H7 (cell line): ENCODE results near the gene TBC1D5. TPM values are rescaled to one million over a fixed set of nuclear protein-coding genes. Genes with fewer than 3 reads are reported as not detected.

Experiments used
- DNase-seq: peaks from one replicate; pipeline ENCODE4 v3.0.0; 2012
- H3K27me3 ChIP-seq: 2 replicates; pipeline ENCODE4 v1.6.0; 2011; ENCODE audit warnings: mild to moderate bottlenecking, low read length; ENCODE audit not compliant: control insufficient read depth, insufficient read depth
- H3K36me3 ChIP-seq: replicated peaks from 2 replicates; pipeline ENCODE4 v1.5.1; 2011; ENCODE audit warnings: low read length; ENCODE audit not compliant: control insufficient read depth, insufficient read depth
- H3K4me3 ChIP-seq: 2 replicates; pipeline ENCODE4 v1.5.1; 2011; ENCODE audit warnings: low read depth, mild to moderate bottlenecking, control low read depth, low read length, moderate library complexity; ENCODE audit not compliant: insufficient read depth
- total RNA-seq: library from RNA; depleted of rRNA; stranded (reverse); fragments of >200 nt; shearing (Covaris generic); gene quantifications from 2 replicates; pipeline ENCODE4 v1.2.3, GENCODE V29; 2014

The TBC1D5 gene
- total RNA-seq, 1 experiment from 2014 or later: 26.8 TPM

- H3K4me3 ChIP-seq: no peak overlapping the region
- no peaks in the 10 kb centered on the region for H3K36me3 ChIP-seq
- no peaks in the 10 kb centered on the region for H3K27me3 ChIP-seq
- DNase-seq: no peak
Measured at GRCh38 chr3:17469520-17469919, 272.9 kb downstream of the TBC1D5 start.

GRCh38 chr3:17466028-17466427, 276.4 kb downstream of the TBC1D5 start:
- H3K4me3 ChIP-seq: no peak overlapping the region
- DNase-seq: no peak
- no peaks in the 10 kb centered on the region for H3K27me3 ChIP-seq
- no peaks in the 10 kb centered on the region for H3K36me3 ChIP-seq

GRCh38 chr3:17459470-17459993, 282.9 kb downstream of the TBC1D5 start:
- H3K4me3 ChIP-seq: no peak overlapping the region
- no peaks in the 10 kb centered on the region for H3K36me3 ChIP-seq
- no peak for DNase-seq
- no peaks in the 10 kb centered on the region for H3K27me3 ChIP-seq

GRCh38 chr3:17456650-17457049, 285.8 kb downstream of the TBC1D5 start:
- H3K36me3 ChIP-seq: no peaks in the 10 kb centered on the region
- DNase-seq: no peak
- no peaks in the 10 kb centered on the region for H3K27me3 ChIP-seq
- no peak overlapping the region for H3K4me3 ChIP-seq

- Histone ChIP-seq H3K4me3 (no peak overlapping the region), H3K27me3 (no peaks in the 10 kb centered on the region), H3K36me3 (no peaks in the 10 kb centered on the region)
- no peak for DNase-seq
Measured at GRCh38 chr3:17456046-17456445, 286.4 kb downstream of the TBC1D5 start.

- Histone ChIP-seq H3K27me3 (no peaks in the 10 kb centered on the region), H3K36me3 (no peaks in the 10 kb centered on the region), H3K4me3 (no peak overlapping the region)
- no peak for DNase-seq
Measured at GRCh38 chr3:17444865-17445264, 297.6 kb downstream of the TBC1D5 start.

GRCh38 chr3:17443142-17443541, 299.3 kb downstream of the TBC1D5 start:
- Histone ChIP-seq H3K36me3 (no peaks in the 10 kb centered on the region), H3K4me3 (no peak overlapping the region), H3K27me3 (no peaks in the 10 kb centered on the region)
- DNase-seq: no peak

- no peak for DNase-seq
Measured at GRCh38 chr3:17442332-17443049, 299.9 kb downstream of the TBC1D5 start.

GRCh38 chr3:17433876-17434275, 308.6 kb downstream of the TBC1D5 start:
- Histone ChIP-seq H3K4me3 (no peak overlapping the region), H3K27me3 (no peaks in the 10 kb centered on the region), H3K36me3 (no peaks in the 10 kb centered on the region)
- DNase-seq: no peak

More at GRCh38 chr3:17442332-17443049, 299.9 kb downstream of the TBC1D5 start:
- Histone ChIP-seq H3K36me3 (no peaks in the 10 kb centered on the region), H3K27me3 (no peaks in the 10 kb centered on the region), H3K4me3 (no peak overlapping the region)

- Histone ChIP-seq H3K27me3 (no peaks in the 10 kb centered on the region), H3K4me3 (no peak overlapping the region), H3K36me3 (no peaks in the 10 kb centered on the region)
- DNase-seq: no peak
Measured at GRCh38 chr3:17432236-17432635, 310.2 kb downstream of the TBC1D5 start.

GRCh38 chr3:17431484-17432045, 310.9 kb downstream of the TBC1D5 start:
- DNase-seq: no peak
- Histone ChIP-seq H3K4me3 (no peak overlapping the region), H3K36me3 (no peaks in the 10 kb centered on the region), H3K27me3 (no peaks in the 10 kb centered on the region)

GRCh38 chr3:17431004-17431403, 311.4 kb downstream of the TBC1D5 start:
- no peaks in the 10 kb centered on the region for H3K27me3 ChIP-seq
- no peaks in the 10 kb centered on the region for H3K36me3 ChIP-seq
- peak; percentile 7 for DNase-seq
- H3K4me3 ChIP-seq: no peak overlapping the region

- no peaks in the 10 kb centered on the region for H3K27me3 ChIP-seq
Measured at GRCh38 chr3:17430582-17430981, 311.8 kb downstream of the TBC1D5 start.

GRCh38 chr3:17423786-17424536, 318.5 kb downstream of the TBC1D5 start:
- H3K36me3 ChIP-seq: no peaks in the 10 kb centered on the region
- no peaks in the 10 kb centered on the region for H3K27me3 ChIP-seq
- no peak for DNase-seq
- H3K4me3 ChIP-seq: no peak overlapping the region

More at GRCh38 chr3:17430582-17430981, 311.8 kb downstream of the TBC1D5 start:
- Histone ChIP-seq H3K4me3 (no peak overlapping the region), H3K36me3 (no peaks in the 10 kb centered on the region)
- no peak for DNase-seq

GRCh38 chr3:17422636-17423035, 319.8 kb downstream of the TBC1D5 start:
- Histone ChIP-seq H3K4me3 (no peak overlapping the region), H3K36me3 (no peaks in the 10 kb centered on the region), H3K27me3 (no peaks in the 10 kb centered on the region)
- no peak for DNase-seq
